Measurements from ENCODE around the gene ROGDI.

The ROGDI gene

DNA sequence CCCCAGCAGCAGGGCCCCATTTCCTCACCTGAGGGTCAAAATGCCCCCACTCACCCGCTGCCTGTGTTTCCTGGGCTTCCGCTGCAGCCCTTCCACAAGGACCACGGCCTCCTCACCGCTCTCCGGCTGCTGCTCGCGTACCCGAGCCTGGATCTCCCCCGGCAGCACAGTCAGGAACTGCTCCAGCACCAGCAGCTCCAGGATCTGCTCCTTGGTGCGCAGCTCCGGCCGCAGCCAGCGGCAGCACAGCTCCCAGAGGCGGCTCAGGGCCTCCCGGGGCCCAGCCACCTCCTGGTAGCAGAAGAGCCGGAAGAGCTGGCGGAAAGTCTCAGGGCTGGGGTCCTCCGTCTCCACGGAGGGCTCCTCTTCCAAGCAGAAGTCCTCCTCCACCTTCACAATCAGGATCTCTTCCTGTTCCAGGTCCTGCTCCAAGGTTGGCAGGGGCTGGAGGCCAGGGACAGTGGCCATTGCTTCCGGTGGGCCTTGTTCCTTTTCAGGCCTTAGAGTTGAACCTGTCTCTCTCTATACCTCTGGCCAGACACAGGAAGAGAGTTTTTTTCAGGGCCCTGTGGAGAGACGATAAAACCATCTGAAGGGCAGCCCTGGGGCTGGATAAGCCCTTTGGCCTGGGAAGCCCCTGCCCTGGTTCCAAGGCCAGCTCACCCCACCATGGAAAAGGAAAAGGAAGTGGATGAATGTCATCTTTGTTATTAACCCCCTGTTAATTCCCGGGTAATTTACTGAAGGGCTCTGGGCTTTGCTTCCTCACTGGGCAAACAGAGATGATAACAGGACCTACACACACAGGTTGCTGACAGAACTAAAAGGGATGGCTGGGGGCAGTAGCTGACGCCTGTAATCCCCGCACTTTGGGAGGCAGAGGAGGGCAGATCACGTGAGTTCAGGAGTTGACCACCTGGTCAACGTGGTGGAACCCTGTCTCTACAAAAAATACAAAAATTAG, 36.6 kb downstream of the ROGDI start:
- DNase-seq = no peak

DNA sequence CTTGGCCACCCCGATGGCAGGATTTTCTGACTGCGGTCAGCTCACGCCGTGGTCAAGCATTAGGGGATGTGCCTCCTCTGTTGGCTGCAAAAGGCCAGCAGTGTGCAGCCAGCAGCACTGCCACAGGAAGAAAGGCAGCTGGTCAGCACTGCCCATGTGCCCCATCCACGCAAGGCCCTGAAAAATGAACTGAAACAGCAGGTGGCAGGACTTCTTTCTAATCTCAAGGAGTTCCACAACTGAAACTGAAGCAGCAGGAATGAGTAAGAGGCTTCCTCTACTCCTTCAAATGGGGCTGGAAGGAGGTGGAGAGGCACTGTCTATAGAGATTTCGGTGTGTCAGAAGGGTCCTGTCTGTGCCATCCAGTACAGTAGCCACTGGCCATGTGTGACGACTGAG, 38.6 kb downstream of the ROGDI start:
- DNase-seq = no peak

DNA sequence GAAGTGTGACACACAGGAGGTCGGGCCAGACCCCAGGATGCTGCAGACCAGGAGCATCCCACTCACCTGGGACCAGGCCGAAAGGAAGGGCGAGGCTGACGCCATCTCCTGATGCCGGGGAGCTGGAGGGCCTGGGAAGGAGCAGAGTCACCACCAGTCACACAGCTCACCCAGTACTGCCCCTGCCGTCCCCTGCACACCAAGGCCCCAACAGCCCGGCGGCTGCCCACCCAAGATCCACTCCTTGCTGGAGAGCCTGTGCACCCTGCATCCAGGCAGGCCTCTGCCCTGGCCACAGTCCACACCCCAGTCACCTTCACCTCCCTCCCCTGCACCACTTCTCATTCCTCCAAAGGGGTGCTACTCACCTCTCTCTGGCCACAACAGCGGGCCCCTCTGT, 40.2 kb downstream of the ROGDI start:
- DNase-seq = no peak

DNA sequence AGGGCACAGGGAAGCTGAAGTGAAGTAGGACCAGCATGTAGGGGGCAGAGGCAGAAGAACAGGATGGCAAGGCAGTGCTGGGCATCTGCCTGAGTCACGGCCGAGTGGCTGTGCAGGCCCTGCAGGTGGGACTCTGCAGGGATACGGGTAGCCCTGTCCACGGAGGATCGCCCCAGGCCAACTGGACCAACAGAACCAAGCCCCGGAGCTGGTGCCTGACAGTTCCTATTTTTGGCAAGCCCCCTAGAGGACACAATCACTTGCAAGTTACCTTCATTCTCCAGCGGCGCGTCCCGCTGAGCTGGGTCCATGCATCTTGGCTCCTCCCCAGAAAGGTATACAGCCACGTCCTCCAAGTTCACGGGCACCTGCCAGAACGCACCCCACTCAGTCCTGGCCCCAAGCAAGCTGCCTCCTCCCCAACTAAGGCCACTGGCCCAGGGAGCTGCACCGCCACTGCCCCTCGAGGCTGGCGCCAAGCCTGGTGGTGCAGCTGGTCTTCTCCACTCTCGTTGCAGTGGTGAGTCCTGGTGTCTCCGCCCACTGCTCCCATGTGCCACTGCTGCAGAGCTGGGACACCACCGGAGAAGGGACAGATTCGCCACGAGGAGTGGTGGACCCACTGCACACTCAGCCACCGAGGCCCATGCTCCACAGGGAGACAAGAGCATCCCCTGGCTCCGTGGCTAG, 42.1 kb downstream of the ROGDI start:
- no peak for DNase-seq

DNA sequence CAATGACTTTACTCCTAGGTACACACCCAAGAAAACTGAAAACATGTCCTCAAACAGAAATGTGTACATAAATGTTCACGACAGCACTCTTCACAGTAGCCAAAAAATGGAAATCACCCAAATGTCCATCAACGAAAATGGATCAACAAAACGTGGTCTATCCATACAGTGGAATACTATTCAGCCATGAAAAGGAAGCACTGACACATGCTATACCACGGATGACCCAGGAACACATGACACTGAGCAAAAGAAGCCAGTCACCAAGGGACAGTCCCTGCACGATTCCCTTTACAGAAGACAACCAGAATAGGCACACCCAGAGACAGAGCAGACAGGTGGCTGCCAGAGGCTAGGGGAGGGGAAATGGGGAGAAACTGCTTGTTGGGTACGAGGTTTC, 46.7 kb downstream of the ROGDI start:
- no peak for DNase-seq

DNA sequence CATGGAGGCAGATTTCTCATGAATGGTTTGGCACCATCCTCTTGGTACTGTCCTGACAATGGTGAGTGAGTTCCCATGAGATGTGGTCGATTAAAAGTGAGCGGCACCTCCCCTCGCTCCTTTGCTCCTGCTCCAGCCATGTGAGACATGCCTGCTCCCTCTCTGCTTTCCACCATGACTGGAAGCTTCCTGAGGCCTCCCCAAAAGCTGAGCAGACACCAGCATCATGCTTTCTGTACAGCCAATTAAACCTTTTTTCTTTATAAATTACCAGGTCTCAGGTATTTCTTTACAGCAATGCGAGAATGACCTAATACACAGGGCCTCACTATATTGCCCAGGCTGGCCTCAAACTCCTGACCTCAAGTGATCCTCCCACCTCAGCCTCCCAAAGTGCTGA, 47.6 kb downstream of the ROGDI start:
- no peak for DNase-seq

DNA sequence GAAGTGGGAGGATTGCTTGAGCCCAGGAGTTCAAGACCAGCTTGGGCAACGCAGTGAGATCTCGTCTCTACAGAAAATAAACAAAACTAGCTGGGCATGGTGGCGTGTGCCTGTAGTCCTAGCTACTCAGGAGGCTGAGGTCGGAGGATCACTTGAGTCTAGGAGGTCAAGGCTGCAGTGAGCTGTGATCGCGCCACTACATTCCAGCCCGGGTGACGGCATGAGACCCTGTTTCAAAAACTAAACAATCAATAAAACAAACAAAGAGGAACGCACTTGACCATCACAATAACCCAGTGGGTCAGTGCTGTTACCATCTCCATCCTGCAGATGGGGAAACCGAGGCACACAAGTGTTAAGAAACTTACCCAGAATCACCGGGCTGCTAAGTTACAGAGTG, 49.2 kb downstream of the ROGDI start:
- no peak for DNase-seq

DNA sequence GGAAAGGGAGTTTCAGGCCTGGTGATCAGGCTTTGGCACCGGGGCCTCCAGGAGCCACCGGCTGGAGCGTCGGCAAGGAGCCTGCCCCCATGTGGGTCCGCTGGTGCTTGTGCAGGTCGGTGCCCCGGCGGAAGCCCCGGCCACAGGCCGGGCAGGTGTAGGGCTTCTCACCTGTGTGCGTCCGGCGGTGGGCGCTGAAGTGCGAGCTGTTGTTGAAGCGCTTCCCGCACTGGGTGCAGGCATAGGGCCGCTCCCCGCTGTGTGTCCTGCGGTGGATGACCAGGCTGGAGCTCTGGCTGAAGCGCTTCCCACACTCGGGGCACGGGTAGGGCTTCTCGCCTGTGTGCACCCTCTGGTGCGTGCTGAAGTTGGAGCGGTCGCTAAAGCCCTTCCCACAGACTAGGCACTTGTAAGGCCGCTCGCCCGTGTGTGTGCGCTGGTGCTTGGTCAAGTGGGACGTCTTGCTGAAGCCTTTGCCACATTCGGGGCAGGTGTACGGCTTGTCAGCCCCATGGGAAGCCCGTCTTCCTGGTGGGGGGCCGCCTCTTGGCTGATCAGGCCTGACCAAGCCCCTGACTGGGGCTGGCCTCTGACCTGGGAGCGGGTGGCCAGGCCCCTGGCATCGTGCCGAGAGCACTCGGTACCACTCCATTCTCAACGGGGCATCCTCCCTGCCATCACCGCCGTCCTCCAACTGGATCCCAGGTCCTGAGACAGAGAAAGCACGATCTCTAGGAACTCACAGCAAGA, 49.9 kb downstream of the ROGDI start:
- no peak for DNase-seq

DNA sequence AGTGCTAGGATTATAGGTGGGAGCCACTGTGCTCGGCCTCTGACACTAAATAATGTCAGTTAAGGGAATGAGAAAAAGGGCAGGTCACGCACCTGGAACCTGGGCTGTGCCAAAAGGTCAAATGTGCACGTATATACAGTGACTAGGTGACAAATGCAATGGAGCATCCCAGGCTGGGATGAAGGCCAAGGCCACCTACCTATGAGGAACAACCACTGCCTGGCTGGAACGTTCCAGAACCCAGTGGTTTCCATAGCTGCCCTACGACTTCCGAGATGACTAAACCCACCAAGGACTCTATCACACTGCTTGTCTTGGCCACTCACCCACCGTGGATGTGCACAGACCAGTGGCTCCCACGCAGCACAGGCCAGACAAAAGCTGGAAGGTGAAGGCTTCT, 51.5 kb downstream of the ROGDI start:
- DNase-seq = no peak

DNA sequence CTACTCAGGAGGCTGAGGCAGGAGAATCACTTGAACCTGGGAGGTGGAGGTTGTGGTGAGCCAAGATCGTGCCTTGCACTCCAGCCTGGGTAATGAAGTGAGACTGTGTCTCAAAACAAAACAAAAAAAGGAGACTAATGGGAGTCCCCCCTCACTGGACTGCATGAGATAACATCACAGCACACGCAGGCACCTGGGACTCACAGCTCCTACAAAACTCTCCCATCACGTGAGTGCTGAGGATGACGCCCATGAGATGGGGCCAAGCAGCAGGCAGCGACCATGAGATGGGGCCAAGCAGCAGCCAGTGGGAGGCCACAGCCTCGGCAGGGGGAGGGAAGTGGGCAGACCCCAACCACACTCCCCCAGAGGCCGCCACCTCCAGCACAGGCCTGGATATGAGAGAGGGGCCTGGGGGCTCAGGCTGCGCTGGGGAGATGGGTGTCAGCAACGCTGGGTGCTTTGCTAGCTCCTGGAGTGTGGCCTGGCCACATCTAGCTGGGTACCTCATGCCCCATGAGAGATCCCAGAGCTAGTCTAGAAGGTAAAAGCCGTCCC, 52.7 kb downstream of the ROGDI start:
- no peak for DNase-seq

DNA sequence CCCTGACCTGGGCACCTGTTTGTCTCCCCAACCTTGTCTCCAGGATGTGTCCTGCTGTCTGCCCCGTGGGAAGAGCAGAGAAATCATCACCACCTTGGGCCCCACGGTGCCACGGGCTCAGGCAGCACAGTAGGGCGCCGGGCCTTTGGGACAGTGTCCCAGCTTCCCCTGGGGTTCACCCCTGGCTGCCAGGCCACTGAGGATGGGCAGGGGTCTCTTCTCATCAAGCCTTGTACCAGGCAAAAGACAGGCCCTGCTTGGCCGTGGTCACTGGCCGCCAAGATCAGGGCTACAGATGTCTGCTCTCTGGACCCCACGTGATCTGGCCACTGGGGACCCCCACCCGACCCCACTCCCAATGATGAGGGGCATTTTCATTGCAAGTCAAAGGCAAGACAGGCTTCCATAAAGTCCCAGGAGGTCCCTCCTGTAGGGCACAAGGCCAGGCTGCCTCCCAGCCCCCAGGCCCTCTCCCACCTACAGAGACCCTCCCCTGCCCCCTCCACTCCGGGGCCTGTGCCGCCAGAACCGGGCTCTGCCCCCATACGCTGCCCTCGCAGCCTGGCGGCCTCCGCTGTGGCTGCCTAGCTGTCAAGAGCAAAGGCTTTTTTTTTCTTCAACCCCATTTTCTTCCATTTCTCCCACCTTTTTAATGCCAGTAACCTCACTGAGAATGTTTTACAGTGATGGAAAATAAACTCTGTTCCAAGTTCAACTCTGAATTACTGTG, 53.6 kb downstream of the ROGDI start:
- DNase-seq = no peak

DNA sequence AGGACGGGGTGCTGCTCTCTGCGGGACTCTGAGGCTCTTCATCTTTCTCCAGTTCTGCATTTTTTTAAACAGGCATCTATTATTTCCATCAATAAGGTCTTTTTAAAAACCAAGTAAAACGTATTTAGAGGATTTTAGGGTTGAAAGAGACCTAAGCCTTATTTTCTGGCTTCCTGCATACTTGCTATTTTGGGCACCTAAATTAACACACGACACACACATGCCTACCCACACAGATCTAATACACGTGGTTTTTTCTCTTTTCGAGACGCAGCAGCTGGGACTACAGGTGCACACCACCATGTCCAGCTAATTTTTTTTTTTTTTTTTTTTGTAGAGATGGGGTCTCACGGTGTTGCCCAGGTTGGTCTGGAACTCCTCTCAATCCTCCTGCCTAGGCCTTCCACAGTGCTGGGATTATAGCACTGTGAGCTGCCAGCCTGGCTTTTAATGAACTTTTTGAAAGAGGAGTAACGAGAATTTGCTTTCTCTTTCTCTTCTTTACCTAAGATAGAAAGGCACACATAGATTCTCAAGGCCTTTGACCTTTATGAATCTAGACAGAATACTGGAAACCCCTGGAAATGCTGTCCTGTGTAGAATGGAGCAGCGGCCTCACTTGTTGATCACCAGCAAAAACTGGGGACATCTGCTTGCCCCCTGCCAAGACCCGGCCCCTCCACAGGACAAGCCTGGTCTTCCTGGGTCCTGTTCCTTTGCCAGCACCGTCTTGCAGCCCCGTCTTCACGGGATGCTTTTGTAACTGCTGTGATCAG, 54.3 kb downstream of the ROGDI start:
- DNase-seq = no peak

DNA sequence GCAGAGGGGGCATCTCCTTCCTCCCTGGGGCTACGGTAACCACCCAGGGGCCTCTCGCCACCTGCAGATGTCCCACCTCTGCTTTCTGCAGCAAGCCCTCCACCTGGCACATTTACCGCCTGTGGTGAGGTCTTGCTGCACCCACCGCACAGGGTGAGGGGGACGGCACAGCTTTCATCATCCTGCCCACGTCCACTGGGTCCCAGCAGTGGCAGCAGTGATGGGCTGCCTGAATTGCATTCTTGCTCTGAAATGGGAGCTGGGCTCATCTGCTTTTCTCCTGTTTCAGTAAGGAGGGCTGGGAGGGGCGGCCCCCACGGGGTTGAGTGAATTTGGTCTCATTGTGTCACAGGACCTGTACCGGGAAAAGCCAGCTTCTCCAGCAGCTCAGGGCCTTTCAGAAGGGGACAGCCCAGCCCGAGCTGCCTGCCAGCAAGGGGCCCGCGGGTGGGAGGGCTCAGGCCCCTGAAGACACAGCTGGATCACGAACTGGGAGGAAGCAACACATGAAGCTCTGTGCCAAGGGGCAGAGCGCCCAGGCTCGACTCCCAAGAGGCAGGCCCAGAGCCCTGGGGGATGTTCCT, 55.4 kb downstream of the ROGDI start:
- DNase-seq = no peak

Measured in SW 1271 (cell line).